HL-60 (cell line): ENCODE measurements around the gene PDGFC.

Experiments
- CTCF ChIP-seq: IDR thresholded peaks from one replicate; pipeline ENCODE4 v1.5.1; 2011; ENCODE audit warnings: low read length, control low read depth, inconsistent platforms; ENCODE audit not compliant: insufficient read depth
- GABPA ChIP-seq: IDR thresholded peaks from 2 replicates; pipeline ENCODE4 v1.6.1; 2012; ENCODE audit warnings: low read depth
- POLR2AphosphoS5 ChIP-seq: IDR thresholded peaks from 2 replicates; pipeline ENCODE4 v1.6.1; 2012; ENCODE audit warnings: low read depth
- REST ChIP-seq: IDR thresholded peaks from 2 replicates; pipeline ENCODE4 v1.6.1; 2012; ENCODE audit warnings: low read depth; ENCODE audit not compliant: insufficient replicate concordance

GRCh38 chr4:156954587-156954986, 17.0 kb downstream of the PDGFC start:
- TF ChIP-seq CTCF, result no peak
- no peak for TF ChIP-seq REST
- TF ChIP-seq GABPA, result no peak
- no peak for TF ChIP-seq POLR2AphosphoS5
